BLaER1 treated with 17β-estradiol and CSF1 and Interleukin-3, amounts not matched to agents 10 nM and 100 nM (cell line): ENCODE measurements around the gene HIP1R.
"Not testable (repeated sequence)": the region's sequence is repeated elsewhere in the genome, so short reads cannot be mapped to it uniquely, and the experiment has no call there.

ENCODE experiments used
- H3K27ac ChIP-seq, 11 experiments: shearing (Covaris generic); formaldehyde crosslinking; 2 replicates each; pipeline ENCODE4 v1.8.1; 2022
- H3K27me3 ChIP-seq, 11 experiments: shearing (Covaris generic); formaldehyde crosslinking; 2 replicates each; pipeline ENCODE4 v1.8.1; 2022
- H3K36me3 ChIP-seq, 11 experiments: shearing (Covaris generic); formaldehyde crosslinking; 2 replicates each; pipeline ENCODE4 v1.8.1; 2022
- H3K4me1 ChIP-seq, 10 experiments: shearing (Covaris generic); formaldehyde crosslinking; 2 replicates each; pipeline ENCODE4 v1.8.1; 2022
- H3K4me2 ChIP-seq, 11 experiments: shearing (Covaris generic); formaldehyde crosslinking; 2 replicates each; pipeline ENCODE4 v1.8.1; 2022
- H3K4me3 ChIP-seq, 10 experiments: shearing (Covaris generic); formaldehyde crosslinking; 2 replicates each; pipeline ENCODE4 v1.8.1; 2022
- H3K9ac ChIP-seq, 11 experiments: shearing (Covaris generic); formaldehyde crosslinking; 2 replicates each; pipeline ENCODE4 v1.8.1; 2022
- H3K9me3 ChIP-seq, 11 experiments: shearing (Covaris generic); formaldehyde crosslinking; replicated peaks in 1 of 11; 2 replicates each; pipeline ENCODE4 v1.8.1; 2022
- H4K20me1 ChIP-seq, 11 experiments: shearing (Covaris generic); formaldehyde crosslinking; 2 replicates each; pipeline ENCODE4 v1.8.1; 2022
- Cebpa-rat ChIP-seq, 11 experiments: shearing (Covaris generic); IDR thresholded peaks; 2 replicates each; pipeline ENCODE4 v1.8.1; 2022

Gene HIP1R

DNA sequence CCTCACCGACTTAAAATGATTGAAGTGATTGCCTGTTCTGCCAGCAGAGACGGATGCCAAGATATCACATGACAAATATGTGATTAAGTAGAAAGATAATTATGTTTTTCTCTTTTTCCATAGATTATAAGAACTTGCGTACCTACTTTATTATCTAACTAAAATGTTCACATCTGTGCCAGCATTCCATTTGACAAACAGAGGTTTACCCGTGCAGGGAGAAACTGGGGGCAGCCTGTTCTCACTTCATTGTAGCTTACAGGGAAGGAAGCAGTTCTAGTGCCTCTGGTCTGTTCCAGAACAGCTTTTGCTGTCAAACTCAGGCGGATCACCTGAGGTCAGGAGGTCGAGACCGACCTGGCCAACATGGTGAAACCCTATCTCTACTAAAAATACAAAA lies 31.3 kb upstream of the HIP1R start:
- H3K4me3 ChIP-seq, result no peak overlapping the region
- H3K4me2 ChIP-seq, result no peak overlapping the region
- peaks cover 0 to 18% (median 10%) of the 10 kb centered on the region in 10 experiments; a peak in 15 of 20 replicates for H3K4me1 ChIP-seq
- H3K9ac ChIP-seq, result no peak overlapping the region
- H3K9me3 ChIP-seq, result no peaks in the 10 kb centered on the region
- no peaks in the 10 kb centered on the region for H4K20me1 ChIP-seq
- TF ChIP-seq Cebpa-rat (IDR thresholded peaks at IDR 0.05), result no peak
- H3K27me3 ChIP-seq, result no peaks in the 10 kb centered on the region
- no peak overlapping the region for H3K27ac ChIP-seq
- H3K36me3 ChIP-seq, result 0 out of 22 replicates have a peak, but pooled peaks cover 0 to 5% (median 0%) of the 10 kb centered on the region in 11 experiments

DNA sequence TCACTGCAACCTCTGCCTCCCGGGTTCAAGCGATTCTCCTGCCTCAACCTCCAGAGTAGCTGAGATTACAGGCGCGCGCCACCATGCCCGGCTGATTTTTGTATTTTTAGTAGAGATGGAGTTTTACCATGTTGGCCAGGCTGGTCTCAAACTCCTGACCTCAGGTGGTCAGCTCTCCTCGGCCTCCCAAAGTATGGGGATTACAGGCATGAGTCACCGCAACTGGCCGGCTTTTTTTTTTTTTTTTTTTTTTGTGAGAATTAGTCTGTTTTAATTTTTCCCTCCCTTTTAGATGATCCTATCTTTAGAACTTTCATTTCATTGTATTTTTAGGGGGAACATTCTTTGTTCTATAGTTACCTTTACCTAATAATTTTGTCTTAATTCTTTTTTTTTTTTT lies 30.3 kb upstream of the HIP1R start:
- H3K4me3 ChIP-seq, H3K27ac ChIP-seq, H3K27me3 ChIP-seq, H3K9me3 ChIP-seq, H3K36me3 ChIP-seq, H3K4me2 ChIP-seq, H4K20me1 ChIP-seq, H3K9ac ChIP-seq: not testable (repeated sequence)
- peaks cover 0 to 11% (median 1%) of the 10 kb centered on the region in 10 experiments; a peak in 13 of 20 replicates for H3K4me1 ChIP-seq

DNA sequence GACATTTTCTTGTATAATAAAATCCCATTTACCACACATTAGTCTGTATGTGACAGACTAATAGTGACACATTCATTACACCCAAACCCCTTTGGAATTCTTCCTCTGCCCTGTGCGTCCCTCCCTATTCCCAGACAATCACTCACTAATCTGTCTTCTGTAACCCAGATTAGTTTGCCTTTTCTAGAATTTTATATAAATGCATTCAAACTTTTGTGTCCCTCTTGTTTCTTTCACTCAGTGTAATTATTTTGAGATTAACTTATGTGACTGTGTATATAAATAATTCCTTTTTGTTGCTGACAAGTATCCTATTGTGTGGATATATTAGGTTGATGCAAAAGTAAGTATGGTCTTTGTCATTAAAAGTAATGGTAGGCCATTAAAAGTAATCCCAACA lies 27.6 kb upstream of the HIP1R start:
- no peak overlapping the region for H3K27ac ChIP-seq
- H3K36me3 ChIP-seq, result 0 out of 22 replicates have a peak, but pooled peaks cover 0 to 5% (median 0%) of the 10 kb centered on the region in 11 experiments

GRCh38 chr12:122811777-122812176 lies 23.5 kb upstream of the HIP1R start:
- no peak for TF ChIP-seq Cebpa-rat (IDR thresholded peaks at IDR 0.05)
- Histone ChIP-seq H3K36me3 (0 out of 22 replicates have a peak, but pooled peaks cover 0 to 5% (median 0%) of the 10 kb centered on the region in 11 experiments), H3K4me1 (peaks cover 11 to 43% (median 15%) of the 10 kb centered on the region in 10 experiments), H3K27me3 (no peaks in the 10 kb centered on the region), H3K9me3 (peaks cover 0 to 5% (median 0%) of the 10 kb centered on the region in 11 experiments; a peak in 1 of 22 replicates), H3K9ac (no peak overlapping the region), H3K27ac (no peak overlapping the region), H3K4me2 (no peak overlapping the region), H3K4me3 (no peak overlapping the region), H4K20me1 (no peaks in the 10 kb centered on the region)

More for the DNA sequence above, 27.6 kb upstream of the HIP1R start:
- Histone ChIP-seq H3K9ac (no peak overlapping the region), H3K4me2 (no peak overlapping the region), H3K4me3 (no peak overlapping the region), H3K4me1 (peaks cover 0 to 17% (median under 1%) of the 10 kb centered on the region in 10 experiments; a peak in 14 of 20 replicates), H3K9me3 (peaks cover 0 to 5% (median 0%) of the 10 kb centered on the region in 11 experiments; a peak in 1 of 22 replicates), H4K20me1 (no peaks in the 10 kb centered on the region), H3K27me3 (no peaks in the 10 kb centered on the region)
- no peak for TF ChIP-seq Cebpa-rat (IDR thresholded peaks at IDR 0.05)

GRCh38 chr12:122813310-122813713 lies 21.9 kb upstream of the HIP1R start:
- peaks cover 0 to 5% (median 0%) of the 10 kb centered on the region in 11 experiments; a peak in 1 of 22 replicates for H3K9me3 ChIP-seq
- H3K4me2 ChIP-seq, result peak overlapping the region; percentile 59 to 91 (median 72)
- no peak for TF ChIP-seq Cebpa-rat (IDR thresholded peaks at IDR 0.05)
- H3K4me1 ChIP-seq, result peaks cover 11 to 43% (median 15%) of the 10 kb centered on the region in 10 experiments
- H3K9ac ChIP-seq, result peak overlapping the region in 9 of 11 experiments; percentile 13 to 51 (median 31); a peak in 12 of 22 replicates
- H3K27me3 ChIP-seq, result no peaks in the 10 kb centered on the region
- H4K20me1 ChIP-seq, result no peaks in the 10 kb centered on the region
- peak overlapping the region in 8 of 11 experiments; percentile 4 to 48 (median 36); a peak in 11 of 22 replicates for H3K27ac ChIP-seq
- H3K4me3 ChIP-seq, result peak overlapping the region in 6 of 10 experiments; percentile 5 to 31 (median 22); a peak in 7 of 20 replicates
- no peaks in the 10 kb centered on the region for H3K36me3 ChIP-seq

- no peak overlapping the region for H3K9ac ChIP-seq
- no peaks in the 10 kb centered on the region for H3K27me3 ChIP-seq
- H4K20me1 ChIP-seq, result no peaks in the 10 kb centered on the region
- no peak for TF ChIP-seq Cebpa-rat (IDR thresholded peaks at IDR 0.05)
- peaks cover 0 to 40% (median 15%) of the 10 kb centered on the region in 10 experiments; a peak in 15 of 20 replicates for H3K4me1 ChIP-seq
- H3K4me2 ChIP-seq, result no peak overlapping the region
- no peaks in the 10 kb centered on the region for H3K36me3 ChIP-seq
- no peak overlapping the region for H3K27ac ChIP-seq
- H3K9me3 ChIP-seq, result no peaks in the 10 kb centered on the region
- H3K4me3 ChIP-seq, result no peak overlapping the region
Measured at GRCh38 chr12:122819209-122819785, 16.0 kb upstream of the HIP1R start.

- Histone ChIP-seq H3K4me3 (no peak overlapping the region), H3K9me3 (no peaks in the 10 kb centered on the region), H3K36me3 (no peaks in the 10 kb centered on the region), H3K9ac (no peak overlapping the region), H3K27ac (no peak overlapping the region), H3K4me2 (peak overlapping the region in 7 of 11 experiments; percentile 23 to 50 (median 42); a peak in 7 of 22 replicates), H3K27me3 (no peaks in the 10 kb centered on the region), H4K20me1 (no peaks in the 10 kb centered on the region), H3K4me1 (peaks cover 0 to 33% (median 15%) of the 10 kb centered on the region in 10 experiments; a peak in 15 of 20 replicates)
- no peak for TF ChIP-seq Cebpa-rat (IDR thresholded peaks at IDR 0.05)
Measured at GRCh38 chr12:122820138-122820537, 15.1 kb upstream of the HIP1R start.

DNA sequence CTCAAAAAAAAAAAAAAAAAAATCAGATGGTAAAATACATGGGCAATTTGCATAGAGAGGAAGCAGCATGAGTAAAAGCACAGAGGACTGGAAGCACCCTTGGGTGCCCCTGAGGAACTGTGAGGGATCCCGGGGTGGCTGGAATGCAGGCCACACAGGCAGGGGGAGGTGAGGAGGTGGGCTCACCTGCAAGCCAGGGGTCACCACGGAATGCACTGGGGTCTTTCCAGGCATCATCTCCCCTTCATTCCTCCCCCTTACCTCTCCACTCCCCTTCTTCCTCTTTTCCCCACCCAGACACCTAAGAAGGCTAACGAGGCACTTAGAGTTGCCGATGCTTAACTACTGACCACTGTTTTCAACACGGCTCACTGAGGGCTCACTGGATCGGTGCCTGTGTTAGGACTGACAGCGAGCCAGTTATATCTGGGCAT lies 14.4 kb upstream of the HIP1R start:
- TF ChIP-seq Cebpa-rat (IDR thresholded peaks at IDR 0.05), result no peak
- Histone ChIP-seq H3K4me3 (no peak overlapping the region), H3K36me3 (no peaks in the 10 kb centered on the region)

GRCh38 chr12:122823429-122823828 lies 11.8 kb upstream of the HIP1R start:
- H3K9ac ChIP-seq, result no peak overlapping the region
- H4K20me1 ChIP-seq, result no peaks in the 10 kb centered on the region
- TF ChIP-seq Cebpa-rat (IDR thresholded peaks at IDR 0.05), result no peak
- H3K27me3 ChIP-seq, result peaks cover 0 to 5% (median 0%) of the 10 kb centered on the region in 11 experiments; a peak in 2 of 22 replicates
- peak overlapping the region in 2 of 11 experiments; percentile 1 to 18; a peak in 1 of 22 replicates for H3K4me2 ChIP-seq
- no peak overlapping the region for H3K4me3 ChIP-seq
- H3K36me3 ChIP-seq, result no peaks in the 10 kb centered on the region
- peaks cover 6 to 43% (median 20%) of the 10 kb centered on the region in 10 experiments; a peak in 16 of 20 replicates for H3K4me1 ChIP-seq
- no peaks in the 10 kb centered on the region for H3K9me3 ChIP-seq
- H3K27ac ChIP-seq, result no peak overlapping the region

More for the DNA sequence above, 14.4 kb upstream of the HIP1R start:
- Histone ChIP-seq H3K9me3 (no peaks in the 10 kb centered on the region), H3K27me3 (no peaks in the 10 kb centered on the region), H3K4me2 (peak overlapping the region in 9 of 11 experiments; percentile 19 to 50 (median 37); a peak in 11 of 22 replicates), H4K20me1 (no peaks in the 10 kb centered on the region), H3K4me1 (peaks cover under 1 to 36% (median 18%) of the 10 kb centered on the region in 10 experiments; a peak in 16 of 20 replicates), H3K9ac (no peak overlapping the region), H3K27ac (no peak overlapping the region)
